Activated CD4-positive, alpha-beta T cell treated with anti-CD3 and anti-CD28 coated beads for 4 hours (primary cell): Measurements from ENCODE around the gene FOXP4.

Source experiments
- DNase-seq, 2 donors: peaks; one replicate each; pipeline ENCODE4 v3.0.0-alpha.2; 2020

The FOXP4 gene

DNA sequence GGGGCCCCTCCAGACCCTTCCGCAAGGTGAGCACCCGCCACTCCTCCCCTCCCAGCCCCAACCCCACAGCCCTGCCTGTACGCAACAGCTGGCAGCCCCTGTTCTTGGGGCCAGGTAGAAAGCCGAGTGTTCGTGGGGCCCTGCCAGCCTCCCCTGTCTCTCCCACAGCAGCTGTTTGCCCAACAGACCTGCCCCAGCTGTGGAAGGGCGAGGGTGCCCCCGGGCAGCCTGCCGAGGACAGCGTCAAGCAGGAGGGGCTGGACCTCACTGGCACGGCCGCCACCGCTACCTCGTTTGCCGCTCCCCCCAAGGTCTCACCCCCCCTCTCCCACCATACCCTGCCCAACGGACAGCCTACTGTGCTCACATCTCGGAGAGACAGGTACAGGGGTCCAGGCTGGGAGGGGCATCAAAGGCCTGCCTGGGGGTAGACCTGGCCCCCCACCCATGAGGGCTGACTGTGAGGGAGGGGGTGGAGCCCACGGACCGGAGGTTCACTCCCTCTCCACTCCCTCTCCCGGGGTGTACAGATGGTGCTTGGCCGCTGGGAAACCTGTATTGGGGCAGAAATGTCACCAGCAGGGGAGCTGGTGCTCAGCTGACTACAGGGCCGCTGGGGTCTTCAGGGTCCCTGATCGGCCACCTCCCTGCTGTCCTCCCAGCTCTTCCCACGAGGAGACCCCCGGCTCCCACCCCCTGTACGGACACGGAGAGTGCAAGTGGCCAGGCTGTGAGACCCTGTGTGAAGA is 41.1 kb downstream of the FOXP4 start:
- no peak for DNase-seq

DNA sequence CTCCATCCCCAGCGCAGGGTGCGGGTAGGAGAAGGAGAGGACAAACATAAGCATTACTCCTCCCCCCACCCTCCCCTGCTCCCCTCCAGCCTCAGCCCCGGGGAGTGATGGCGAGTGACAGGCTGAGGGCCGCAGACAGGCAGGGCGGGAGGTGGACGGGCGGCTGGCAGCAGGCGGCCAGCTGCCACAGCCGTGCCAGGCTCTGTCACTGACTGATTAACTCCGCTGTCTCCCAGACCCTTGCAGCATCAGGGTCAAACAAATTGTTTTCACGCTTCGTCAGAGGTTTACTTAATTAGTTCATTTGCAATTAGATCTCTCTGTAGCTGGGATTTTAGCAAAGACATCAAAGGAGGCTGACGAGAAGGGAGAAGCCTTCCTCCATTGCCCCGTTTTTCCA is 41.9 kb downstream of the FOXP4 start:
- no peak for DNase-seq

DNA sequence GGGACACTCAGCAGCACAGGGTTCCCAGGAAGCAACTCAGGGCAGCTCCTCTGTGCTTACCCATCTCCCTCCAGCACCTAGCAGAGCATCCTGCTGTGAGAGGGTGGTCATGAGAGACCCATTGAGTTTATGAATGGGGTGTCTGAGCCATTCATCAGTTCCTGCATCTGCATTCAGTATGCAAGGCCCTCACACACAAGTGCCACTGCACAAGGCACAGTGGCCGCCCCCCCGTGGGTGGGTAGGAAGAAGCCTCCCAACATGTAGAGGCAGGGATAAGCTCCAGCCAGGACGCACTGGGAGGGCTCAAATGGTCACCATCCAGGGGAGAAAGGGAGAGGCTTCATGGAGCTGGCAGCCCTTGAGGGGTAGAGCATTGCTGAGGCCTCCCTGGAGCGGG is 43.0 kb downstream of the FOXP4 start:
- DNase-seq, result no peak

DNA sequence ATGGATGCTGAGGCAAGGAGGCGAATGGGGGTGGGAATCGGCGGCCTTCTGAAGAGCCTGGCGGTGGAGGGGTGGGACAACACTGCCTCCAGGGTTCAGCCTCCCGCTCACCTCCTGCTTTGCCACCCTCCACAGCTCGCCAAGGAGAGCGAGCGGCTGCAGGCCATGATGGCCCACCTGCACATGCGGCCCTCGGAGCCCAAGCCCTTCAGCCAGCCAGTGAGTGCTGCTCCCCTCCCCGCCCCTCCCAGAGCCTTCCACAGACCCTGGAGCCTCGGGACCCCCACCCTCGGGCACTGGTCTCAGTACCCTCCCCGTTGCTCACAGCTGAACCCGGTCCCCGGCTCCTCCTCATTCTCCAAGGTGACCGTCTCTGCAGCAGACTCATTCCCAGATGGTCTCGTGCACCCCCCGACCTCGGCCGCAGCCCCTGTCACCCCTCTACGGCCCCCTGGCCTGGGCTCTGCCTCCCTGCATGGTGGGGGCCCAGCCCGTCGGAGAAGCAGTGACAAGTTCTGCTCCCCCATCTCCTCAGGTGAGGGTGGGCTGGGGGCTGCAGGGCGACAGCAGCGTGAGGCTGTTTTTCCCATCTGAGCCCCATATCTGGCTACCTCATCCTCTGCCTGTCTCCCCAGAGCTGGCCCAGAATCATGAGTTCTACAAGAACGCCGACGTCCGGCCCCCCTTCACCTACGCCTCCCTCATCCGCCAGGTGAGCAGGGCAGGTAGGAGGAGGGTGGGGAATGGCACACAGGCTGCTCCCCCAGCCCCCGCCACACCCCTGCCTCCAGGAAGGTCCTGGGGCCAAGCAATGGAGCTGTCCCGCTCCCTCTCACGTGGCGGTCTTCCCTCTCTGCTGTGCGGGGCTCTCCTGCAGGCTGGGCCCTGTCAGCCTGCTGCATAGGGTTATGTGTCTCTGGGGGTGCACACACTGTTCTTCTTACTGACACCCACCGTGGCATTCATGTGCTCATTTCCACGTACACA is 43.7 kb downstream of the FOXP4 start:
- DNase-seq, result no peak

DNA sequence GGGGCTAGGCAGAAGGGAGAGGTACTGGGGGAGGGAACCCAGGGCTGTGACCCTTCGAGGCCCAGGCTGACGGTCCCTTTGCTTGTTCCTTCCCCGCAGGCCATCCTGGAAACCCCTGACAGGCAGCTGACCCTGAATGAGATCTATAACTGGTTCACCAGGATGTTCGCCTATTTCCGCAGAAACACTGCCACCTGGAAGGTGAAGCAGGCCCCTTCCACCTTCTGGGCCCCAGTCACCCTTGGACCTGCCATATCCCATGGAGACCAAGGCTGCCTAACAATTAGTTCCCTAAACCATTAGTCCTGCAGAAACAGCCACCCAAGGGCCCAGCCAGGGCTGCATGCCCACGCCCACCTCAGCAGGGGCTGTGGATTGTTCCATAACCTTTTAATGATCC is 44.9 kb downstream of the FOXP4 start:
- no peak for DNase-seq

DNA sequence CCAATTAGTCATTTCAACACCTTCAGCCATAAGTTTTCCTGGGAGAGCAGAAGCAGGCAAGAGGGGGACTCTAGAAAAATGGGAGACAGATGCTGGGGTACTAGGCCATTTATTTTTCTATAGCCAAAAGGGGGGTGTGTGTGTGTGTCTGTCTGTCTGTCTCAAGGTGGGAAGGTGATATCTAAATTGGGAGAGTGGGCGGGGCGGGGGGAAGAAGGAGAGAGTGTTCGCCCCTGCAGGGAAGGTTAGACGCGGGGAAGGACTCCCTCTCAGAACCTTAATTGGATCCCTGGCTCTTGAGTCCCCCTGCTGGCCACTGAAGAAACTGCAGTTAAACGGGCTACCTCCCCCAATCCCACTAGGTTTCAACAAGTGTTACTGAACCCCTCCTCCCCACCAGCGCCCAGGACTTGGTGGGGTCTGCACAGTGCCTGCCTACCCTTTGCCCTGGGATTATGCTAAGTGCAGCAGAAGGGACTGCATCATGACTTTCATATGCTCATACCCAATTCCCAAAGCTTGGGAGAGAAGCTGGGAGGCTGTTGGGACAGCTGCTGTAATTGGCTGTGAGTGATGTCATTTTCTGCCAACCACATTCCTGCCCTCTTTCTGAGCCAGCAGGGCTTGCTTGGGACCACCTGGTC is 45.8 kb downstream of the FOXP4 start:
- DNase-seq, result peak; percentile 67 to 82

DNA sequence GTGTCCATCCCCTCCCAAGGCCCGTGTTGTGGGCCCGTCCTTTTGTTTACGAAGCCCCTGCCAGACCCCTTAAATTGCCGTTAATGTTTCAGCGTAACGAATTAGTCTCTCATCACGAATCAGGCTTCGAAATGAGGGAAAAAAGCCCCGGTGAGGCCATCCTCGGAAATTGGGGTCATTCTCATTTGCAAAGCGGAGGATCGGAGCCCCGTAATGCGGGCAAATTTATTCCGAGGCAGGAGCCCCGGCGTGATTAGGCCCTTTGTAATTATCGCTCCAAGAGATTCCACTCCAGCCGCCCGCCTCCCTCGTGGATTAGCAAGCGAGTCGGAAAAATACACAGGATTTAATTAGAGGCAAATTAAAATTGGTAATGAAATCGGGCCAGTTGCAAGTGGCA is 47.2 kb downstream of the FOXP4 start:
- DNase-seq, result no peak

DNA sequence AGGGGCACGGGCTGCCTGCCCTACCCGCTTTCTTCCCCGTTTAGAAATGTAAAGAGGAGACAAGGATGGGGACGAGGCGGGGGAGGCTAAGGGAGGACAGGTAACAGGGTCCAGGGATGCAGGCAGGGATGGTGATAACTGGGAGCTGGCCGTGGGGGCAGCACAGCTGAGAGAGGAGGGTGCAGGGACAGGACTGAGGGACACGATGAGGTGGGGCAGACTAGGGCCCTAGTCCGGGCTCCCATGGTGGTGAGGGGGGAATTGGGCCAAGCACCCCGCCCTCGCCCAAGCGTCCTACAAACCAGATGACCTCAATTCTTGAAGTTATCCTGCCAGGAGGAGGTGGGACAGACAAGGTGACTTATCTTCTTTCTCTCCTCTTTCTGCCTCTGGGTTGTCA is 47.7 kb downstream of the FOXP4 start:
- no peak for DNase-seq

DNA sequence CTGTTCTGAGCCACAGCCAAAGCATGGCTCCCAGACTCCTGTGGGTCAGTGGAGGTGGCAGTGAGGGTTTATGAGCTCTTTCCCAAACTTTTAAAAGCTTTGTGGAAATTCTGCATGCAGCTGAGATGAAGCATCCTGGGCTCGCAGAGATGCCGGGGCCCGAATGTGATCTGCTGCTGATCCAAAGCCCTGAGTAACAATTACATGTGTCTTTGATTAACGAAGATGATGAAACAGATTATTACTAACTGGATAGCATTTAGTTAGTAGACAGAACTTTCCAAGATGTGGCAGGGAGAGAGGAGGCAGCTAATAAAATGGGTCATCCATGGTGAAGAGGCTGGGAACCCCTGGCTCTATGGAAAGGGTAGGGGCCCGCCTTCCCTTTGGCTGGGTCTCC is 48.1 kb downstream of the FOXP4 start:
- no peak for DNase-seq

DNA sequence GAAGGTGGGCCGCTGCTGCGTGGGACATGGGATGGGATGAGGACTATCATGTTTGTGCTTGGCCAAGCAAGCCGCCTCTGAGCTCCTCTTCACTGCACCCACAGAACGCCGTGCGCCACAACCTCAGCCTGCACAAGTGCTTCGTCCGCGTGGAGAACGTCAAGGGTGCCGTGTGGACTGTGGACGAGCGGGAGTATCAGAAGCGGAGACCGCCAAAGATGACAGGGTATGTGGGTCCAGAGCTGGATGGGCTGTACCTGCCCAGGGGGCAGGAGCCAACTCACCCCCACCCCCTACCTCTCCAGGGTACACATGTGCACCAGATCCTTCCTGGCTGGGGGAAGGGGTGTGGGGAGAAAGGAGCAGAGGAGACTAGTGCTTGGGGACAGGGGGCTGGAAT is 48.6 kb downstream of the FOXP4 start:
- DNase-seq, result no peak

DNA sequence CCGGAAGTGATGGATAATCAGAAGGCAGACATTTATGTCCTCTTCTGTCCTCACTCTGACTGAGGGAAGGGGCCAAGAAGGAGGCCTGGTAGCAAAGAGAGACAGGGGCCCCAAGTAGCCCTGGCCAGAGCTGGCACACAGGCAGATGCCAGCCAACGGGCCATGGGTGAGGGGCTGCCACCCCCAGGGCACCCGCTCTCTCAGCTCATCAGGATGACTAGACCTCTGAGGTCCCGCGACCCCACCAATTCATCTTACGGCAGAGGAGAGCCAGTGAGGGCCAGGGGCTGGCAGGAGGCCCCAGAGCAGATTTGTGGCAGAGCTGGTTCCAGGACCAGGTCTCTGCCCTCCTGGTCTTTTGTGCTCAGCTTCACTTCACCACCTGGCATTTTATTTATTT is 49.0 kb downstream of the FOXP4 start:
- no peak for DNase-seq

DNA sequence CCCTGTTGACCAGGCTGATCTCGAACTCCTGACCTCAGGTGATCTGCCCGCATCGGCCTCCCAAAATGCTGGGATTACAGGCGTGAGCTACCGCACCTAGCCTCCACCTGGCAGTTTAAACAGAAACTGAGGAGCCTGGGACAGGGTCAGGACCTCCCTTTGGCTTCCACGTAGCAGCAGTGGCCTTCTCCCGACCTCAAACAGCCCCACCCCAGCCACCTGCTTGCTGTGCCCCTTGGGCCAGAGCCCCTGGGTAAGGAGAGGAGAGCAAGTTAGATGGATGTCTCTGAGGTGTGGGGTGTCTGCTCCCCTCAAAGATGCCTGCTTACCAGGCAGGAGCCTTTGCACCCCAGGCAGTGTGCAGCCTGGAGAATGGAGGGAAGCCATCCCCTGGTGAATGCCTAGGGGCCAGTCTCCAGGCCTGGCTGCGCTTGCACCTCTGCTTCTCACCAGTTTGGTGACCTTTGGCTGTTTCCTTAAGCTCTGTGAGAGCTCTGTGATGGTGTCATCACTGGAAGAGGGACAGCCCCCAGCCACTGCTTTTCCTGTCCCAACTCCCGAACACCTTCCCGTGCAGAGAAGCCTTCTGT is 50.0 kb downstream of the FOXP4 start:
- DNase-seq, result no peak

DNA sequence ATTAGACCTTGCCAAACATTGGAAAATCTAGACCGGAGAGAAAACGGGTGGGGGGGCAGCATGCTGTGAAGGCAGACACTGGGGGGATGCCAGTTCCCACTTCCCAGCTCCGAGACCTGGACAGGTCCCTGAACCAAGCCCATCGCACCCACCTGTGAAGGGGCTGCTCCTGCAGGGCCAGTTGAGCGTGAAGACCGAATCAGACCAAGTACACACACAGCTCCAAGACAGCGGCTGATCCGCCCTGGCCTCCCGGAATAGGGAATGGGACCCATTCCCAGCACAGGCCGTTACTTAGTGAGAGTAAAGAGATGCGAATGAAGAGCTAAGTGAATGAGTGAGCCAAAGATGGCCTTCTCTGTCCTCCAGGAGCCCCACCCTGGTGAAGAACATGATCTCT is 50.6 kb downstream of the FOXP4 start:
- DNase-seq, result no peak

DNA sequence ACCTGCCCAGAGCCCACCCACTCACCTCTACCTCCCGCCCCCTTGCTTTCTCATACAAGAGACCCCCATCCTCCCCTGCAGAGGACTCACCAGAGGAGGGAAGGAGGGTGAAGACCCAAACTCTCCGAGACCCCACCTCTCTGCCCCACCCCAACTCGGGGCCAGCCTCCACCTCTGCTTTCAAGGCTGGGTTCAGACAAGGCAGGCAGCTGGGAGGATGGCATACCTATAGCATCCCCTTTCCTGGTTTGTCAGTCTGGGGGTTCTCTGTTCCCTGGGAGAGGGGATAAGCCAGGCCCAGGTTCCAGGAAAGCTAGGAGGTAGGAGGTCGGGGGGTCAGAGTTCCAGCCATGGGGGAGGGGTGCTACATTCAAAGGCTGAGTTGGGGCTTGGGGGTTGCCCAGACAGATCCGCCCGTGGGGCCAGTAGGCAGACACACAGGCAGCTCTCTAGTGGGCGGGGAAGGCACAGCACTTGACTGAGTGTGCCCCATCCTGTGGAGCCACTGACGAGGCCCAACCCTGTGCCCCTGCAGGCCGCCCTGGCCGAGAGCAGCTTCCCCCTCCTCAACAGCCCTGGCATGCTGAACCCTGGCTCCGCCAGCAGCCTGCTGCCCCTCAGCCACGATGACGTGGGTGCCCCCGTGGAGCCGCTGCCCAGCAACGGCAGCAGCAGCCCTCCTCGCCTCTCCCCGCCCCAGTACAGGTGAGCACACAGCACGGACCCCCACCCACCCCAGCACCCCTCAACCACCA is 51.2 kb downstream of the FOXP4 start:
- DNase-seq, result no peak

DNA sequence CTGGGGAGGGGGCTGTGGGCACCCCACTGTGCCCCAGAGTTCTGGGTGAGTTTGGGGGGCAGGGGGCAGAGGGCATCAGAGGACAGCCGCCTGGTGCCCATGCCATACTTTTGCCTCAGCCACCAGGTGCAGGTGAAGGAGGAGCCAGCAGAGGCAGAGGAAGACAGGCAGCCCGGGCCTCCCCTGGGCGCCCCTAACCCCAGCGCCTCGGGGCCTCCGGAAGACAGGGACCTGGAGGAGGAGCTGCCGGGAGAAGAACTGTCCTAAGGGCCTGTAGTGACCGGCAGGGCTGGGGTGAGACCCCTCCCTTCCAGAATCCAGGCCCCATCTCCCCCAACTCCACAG is 52.5 kb downstream of the FOXP4 start:
- DNase-seq, result no peak

DNA sequence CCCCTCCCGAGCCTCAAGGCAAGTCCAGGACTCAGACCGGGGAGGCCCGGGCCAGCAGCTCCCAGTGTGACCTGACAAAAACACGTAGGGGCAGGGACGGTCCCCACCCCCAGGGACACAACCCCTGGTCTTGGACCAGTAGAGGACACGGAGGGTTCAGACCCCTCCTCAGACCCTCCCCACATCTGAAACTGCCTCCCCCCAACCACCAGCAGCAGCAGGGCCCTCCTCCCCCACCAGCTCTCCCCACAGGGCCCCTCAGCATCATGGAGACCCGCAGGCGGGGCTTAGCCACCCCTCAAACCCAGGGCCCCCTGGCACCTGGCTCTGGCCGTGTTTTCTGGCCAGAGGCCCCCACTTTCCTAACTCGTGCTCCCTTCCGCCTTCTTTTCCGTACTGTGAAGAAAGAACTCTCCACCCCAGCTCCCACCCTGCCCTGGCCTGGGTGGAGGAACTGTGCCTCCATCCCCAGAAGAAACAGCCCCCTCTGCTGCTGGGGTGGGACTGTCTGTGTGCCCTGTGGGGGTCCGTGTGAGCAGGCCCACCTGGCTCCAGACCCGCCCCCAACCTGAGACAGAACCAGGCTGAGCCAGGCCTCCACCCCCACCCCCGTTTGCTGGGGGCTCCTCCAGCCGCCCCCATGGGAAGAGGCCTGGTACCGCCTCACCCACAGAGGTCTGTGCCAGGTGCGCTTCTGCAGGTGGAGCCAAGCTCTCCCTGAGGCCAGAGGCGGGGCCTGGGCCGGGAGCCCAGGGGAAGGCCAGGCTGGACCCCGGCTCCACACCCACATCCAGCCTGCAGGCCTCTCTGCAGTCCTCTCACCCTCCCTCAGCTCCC is 53.1 kb downstream of the FOXP4 start:
- no peak for DNase-seq

DNA sequence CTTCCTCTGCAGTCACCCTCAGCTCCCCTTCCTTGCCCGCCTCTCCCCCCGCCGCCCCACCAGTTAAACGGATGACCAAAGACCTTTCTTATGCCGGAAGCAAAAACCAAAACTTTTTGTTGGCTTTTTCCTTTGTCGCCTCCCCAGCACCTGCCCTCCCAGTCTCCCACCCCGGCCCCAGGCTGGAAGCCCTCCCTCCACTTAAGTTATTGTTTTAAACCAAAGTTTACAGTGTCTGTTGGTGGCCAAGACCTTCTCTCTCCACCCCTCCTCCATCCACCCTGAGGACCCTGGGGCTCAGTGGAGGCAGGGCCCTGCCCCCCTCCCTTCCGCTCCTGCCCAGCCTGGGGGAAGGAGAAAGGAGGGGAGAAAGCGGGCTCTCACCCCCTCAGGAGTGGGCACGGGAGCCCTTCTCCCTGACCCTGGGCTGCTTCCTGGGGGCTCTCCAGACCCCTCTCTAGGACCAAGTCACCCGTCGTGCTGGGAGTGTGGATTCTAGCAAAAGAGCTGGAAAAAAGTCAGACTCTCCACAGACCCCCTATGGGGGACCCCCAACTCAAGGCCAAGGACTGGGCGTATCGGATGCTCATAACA is 53.8 kb downstream of the FOXP4 start:
- DNase-seq, result no peak

DNA sequence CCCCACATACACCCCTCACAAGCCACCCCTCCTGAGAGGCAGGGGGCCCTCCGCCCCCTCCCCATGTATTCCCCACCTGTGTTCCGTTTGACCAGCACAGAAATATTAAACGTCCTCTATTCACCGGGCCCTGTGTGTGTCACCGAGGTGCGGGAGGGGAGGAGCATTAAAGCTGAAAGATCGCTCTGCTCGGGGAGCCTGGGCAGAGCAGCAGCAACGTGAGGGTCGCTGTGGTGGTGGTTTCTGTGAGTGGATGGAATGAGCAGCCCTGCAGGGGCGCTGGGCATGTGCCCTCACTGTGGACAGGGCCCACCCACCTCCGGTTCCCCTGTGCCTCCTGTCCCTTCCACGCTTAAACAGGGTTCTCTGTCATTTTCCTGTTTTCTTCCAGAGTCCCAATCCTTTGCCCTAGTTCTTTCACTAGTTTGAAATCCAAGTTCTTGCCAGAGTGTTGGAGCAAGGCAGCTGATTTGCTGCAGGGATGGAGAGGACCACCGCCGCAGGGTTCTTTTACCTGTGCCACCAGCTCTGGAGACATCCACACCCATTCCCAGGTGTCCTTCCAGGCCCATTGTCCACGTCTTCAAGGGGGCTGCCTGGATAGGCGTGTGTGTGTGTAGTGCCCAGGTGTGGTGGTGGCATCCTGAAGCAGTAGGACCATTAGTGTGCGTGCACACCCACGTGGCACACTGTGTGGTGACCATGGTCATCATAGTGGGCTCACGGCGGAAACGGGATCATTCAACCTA is 54.5 kb downstream of the FOXP4 start:
- no peak for DNase-seq

DNA sequence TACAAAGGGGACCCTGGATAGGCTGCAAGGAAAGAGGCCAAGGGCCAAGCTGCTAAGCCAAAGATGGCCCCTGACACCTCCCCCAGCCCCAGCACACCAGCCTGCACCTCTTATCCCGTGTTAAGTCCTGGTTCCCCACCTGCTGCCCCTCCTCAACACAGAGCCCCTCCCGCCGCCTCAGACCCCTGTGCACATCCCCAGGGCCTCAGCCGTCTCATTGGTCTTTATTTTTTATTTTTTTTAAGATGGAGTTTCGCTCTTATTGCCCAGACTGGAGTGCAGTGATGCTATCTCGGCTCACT is 55.0 kb downstream of the FOXP4 start:
- no peak for DNase-seq

DNA sequence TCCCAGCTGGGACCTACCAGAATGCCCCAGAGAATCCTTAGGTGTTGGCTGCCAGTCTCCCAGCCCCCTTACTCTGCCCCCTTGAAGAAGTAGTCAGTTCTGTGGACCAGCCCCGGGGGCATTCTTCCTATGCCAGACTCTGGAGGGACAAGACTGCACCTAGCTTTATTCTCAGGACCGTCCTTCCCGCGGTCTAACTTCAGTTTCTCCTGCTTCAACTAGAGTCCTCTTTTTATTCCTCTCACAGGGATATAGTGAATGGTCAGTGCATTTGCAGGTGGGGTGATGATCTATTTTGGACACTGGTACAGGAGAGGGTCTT is 56.2 kb downstream of the FOXP4 start:
- DNase-seq, result no peak
